ENCODE measurements around the gene TSEN54.

DNA sequence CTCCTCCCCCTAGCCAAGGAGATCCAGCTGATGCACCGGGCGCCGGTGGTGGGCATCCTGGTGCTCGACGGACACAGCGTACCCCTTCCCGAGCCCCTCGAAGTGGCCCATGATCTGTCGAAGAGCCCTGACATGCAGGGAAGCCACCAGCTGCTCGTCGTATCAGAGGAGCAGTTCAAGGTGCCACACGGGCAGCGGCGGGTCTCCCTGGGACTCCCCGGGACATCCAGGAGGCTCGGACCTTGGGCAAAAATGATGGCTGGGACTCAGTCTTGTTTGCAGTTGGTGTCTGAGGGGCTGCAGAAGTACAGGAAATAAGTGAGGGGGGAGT lies 55.5 kb downstream of the TSEN54 start:
- TF ChIP-seq, protein P1, sequence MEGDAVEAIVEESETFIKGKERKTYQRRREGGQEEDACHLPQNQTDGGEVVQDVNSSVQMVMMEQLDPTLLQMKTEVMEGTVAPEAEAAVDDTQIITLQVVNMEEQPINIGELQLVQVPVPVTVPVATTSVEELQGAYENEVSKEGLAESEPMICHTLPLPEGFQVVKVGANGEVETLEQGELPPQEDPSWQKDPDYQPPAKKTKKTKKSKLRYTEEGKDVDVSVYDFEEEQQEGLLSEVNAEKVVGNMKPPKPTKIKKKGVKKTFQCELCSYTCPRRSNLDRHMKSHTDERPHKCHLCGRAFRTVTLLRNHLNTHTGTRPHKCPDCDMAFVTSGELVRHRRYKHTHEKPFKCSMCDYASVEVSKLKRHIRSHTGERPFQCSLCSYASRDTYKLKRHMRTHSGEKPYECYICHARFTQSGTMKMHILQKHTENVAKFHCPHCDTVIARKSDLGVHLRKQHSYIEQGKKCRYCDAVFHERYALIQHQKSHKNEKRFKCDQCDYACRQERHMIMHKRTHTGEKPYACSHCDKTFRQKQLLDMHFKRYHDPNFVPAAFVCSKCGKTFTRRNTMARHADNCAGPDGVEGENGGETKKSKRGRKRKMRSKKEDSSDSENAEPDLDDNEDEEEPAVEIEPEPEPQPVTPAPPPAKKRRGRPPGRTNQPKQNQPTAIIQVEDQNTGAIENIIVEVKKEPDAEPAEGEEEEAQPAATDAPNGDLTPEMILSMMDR (IDR thresholded peaks at IDR 0.05): no peak
- no peak for TF ChIP-seq POLR2A (IDR thresholded peaks at IDR 0.05)
